ENCODE measurements around the gene ZPR1. TPM values are rescaled to one million over a fixed set of nuclear protein-coding genes. Genes with fewer than 3 reads are reported as not detected.

Gene ZPR1
- total and polyA plus RNA-seq, 2 donors (not counting 1 experiment from before 2014, with no cell fraction given), result 17.9 to 63.1 TPM

GRCh38 chr11:116782728-116783127 lies 5.1 kb downstream of the ZPR1 start:
- Histone ChIP-seq H4K20me1 (ENCODE audit: control insufficient read depth, insufficient read depth, low read length, poor library complexity, severe bottlenecking) (peaks cover 5% of the 10 kb centered on the region), H3K9me3 (ENCODE audit: control extremely low read depth in 1 of 3, control insufficient read depth in 2 of 3, insufficient read depth in 1 of 3, low read length in 2 of 3) (no peaks in the 10 kb centered on the region), H3K27ac (ENCODE audit: low read length in 2 of 2) (no peak overlapping the region), H3K4me3 (ENCODE audit: control extremely low read depth in 1 of 5, extremely low read depth in 1 of 5, insufficient read depth in 1 of 5, low read depth in 2 of 5, low read length in 4 of 5) (no peak overlapping the region), H3K36me3 (replicated peaks in 1 of 2; ENCODE audit: control extremely low read depth in 1 of 2, control insufficient read depth in 1 of 2, extremely low read depth in 1 of 2, insufficient read depth in 2 of 2, low read length in 1 of 2) (peaks cover 8 to 87% of the 10 kb centered on the region in 2 experiments), H2AFZ (ENCODE audit: insufficient read depth, low read depth, low read length, poor library complexity, severe bottlenecking) (no peak overlapping the region), H3K4me1 (ENCODE audit: control insufficient read depth in 2 of 2, insufficient read depth in 2 of 2, low read length in 2 of 2) (peaks cover 11 to 13% of the 10 kb centered on the region in 2 donors), H3K27me3 (replicated peaks in 1 of 4; ENCODE audit: control extremely low read depth in 1 of 4, control insufficient read depth in 3 of 4, insufficient read depth in 4 of 4, low read length in 3 of 4) (no peaks in the 10 kb centered on the region), H3K9ac (ENCODE audit: low read length) (no peak overlapping the region), H3K4me2 (replicated peaks; ENCODE audit: low read depth, low read length, poor library complexity, severe bottlenecking) (no peak overlapping the region), H3K79me2 (ENCODE audit: control insufficient read depth, insufficient read depth, low read length) (peaks cover 26% of the 10 kb centered on the region)
- ATAC-seq (ENCODE audit: low read depth), result no peak
- Mint-ChIP-seq H3K4me1 (peaks cover 21% of the 10 kb centered on the region), H3K9me3 (ENCODE audit: insufficient read depth) (no peaks in the 10 kb centered on the region), H3K27ac (no peak overlapping the region), H3K27me3 (no peaks in the 10 kb centered on the region), H3K4me3 (no peak overlapping the region)
- CTCF ChIA-PET, result interaction anchor here (1.6 kb wide), 1 partner anchor 10 kb away, joined by 3 read pairs; no protein-coding TSS in a partner anchor
- no peak for DNase-seq
- TF ChIP-seq EZH2 (IDR thresholded peaks at IDR 0.05; ENCODE audit: borderline replicate concordance, insufficient read depth, low read depth, low read length, poor library complexity, severe bottlenecking) (no peak), CTCF (IDR thresholded peaks at IDR 0.05) (no peak)
- 75% methylated on average over 3 of the region's 4 CpGs for WGBS (ENCODE audit: insufficient coverage)
- intact Hi-C loops (cut with micrococcal nuclease), result no loop called here
- POLR2A ChIA-PET, result no interaction called here

GRCh38 chr11:116778556-116778955 lies 9.3 kb downstream of the ZPR1 start:
- intact Hi-C loops (cut with micrococcal nuclease), result no loop called here
- CTCF ChIA-PET, result no interaction called here

More at GRCh38 chr11:116778556-116778955, 9.3 kb downstream of the ZPR1 start:
- Histone ChIP-seq H3K4me3 (ENCODE audit: control extremely low read depth in 1 of 5, extremely low read depth in 1 of 5, insufficient read depth in 1 of 5, low read depth in 2 of 5, low read length in 4 of 5) (no peak overlapping the region), H4K20me1 (ENCODE audit: control insufficient read depth, insufficient read depth, low read length, poor library complexity, severe bottlenecking) (peaks cover 5% of the 10 kb centered on the region), H3K27ac (ENCODE audit: low read length in 2 of 2) (no peak overlapping the region), H3K4me1 (ENCODE audit: control insufficient read depth in 2 of 2, insufficient read depth in 2 of 2, low read length in 2 of 2) (peaks cover 7 to 9% of the 10 kb centered on the region in 2 donors), H3K4me2 (replicated peaks; ENCODE audit: low read depth, low read length, poor library complexity, severe bottlenecking) (no peak overlapping the region), H3K9ac (ENCODE audit: low read length) (no peak overlapping the region), H2AFZ (ENCODE audit: insufficient read depth, low read depth, low read length, poor library complexity, severe bottlenecking) (no peak overlapping the region), H3K27me3 (replicated peaks in 1 of 4; ENCODE audit: control extremely low read depth in 1 of 4, control insufficient read depth in 3 of 4, insufficient read depth in 4 of 4, low read length in 3 of 4) (no peaks in the 10 kb centered on the region), H3K79me2 (ENCODE audit: control insufficient read depth, insufficient read depth, low read length) (no peaks in the 10 kb centered on the region), H3K36me3 (replicated peaks in 1 of 2; ENCODE audit: control extremely low read depth in 1 of 2, control insufficient read depth in 1 of 2, extremely low read depth in 1 of 2, insufficient read depth in 2 of 2, low read length in 1 of 2) (peaks cover 8 to 66% of the 10 kb centered on the region in 2 experiments), H3K9me3 (ENCODE audit: control extremely low read depth in 1 of 3, control insufficient read depth in 2 of 3, insufficient read depth in 1 of 3, low read length in 2 of 3) (no peaks in the 10 kb centered on the region)
- POLR2A ChIA-PET, result no interaction called here
- H3K4me3 Mint-ChIP-seq, result no peak overlapping the region
- H3K27ac Mint-ChIP-seq, result no peak overlapping the region
- H3K27me3 Mint-ChIP-seq, result no peaks in the 10 kb centered on the region
- ATAC-seq (ENCODE audit: low read depth), result no peak
- no peak for DNase-seq
- peaks cover 11% of the 10 kb centered on the region for H3K4me1 Mint-ChIP-seq
- H3K9me3 Mint-ChIP-seq (ENCODE audit: insufficient read depth), result no peaks in the 10 kb centered on the region
- TF ChIP-seq EZH2 (IDR thresholded peaks at IDR 0.05; ENCODE audit: borderline replicate concordance, insufficient read depth, low read depth, low read length, poor library complexity, severe bottlenecking) (no peak), CTCF (IDR thresholded peaks at IDR 0.05) (no peak)
- WGBS (ENCODE audit: insufficient coverage), result 96% methylated on average over 4 of the region's 4 CpGs
